ENCODE data around the gene SLC1A2.

Gene SLC1A2

GRCh38 chr11:35237351-35237750 is 182.0 kb downstream of the SLC1A2 start:
- in situ Hi-C loops (cut with HindIII; ENCODE audit: low sequenced_read_pairs) = no loop called here
- no peak for DNase-seq (ENCODE audit: low read depth)
- TF ChIP-seq CTCF (IDR thresholded peaks at IDR 0.05; ENCODE audit: low read depth, low read length, missing control alignments) = no peak
- H3K4me3 ChIP-seq (ENCODE audit: low read depth, low read length) = no peak overlapping the region

- peak; percentile 36 for DNase-seq (ENCODE audit: low read depth)
- in situ Hi-C loops (cut with HindIII; ENCODE audit: low sequenced_read_pairs) = no loop called here
- no peak overlapping the region for H3K4me3 ChIP-seq (ENCODE audit: low read depth, low read length)
- TF ChIP-seq CTCF (IDR thresholded peaks at IDR 0.05; ENCODE audit: low read depth, low read length, missing control alignments) = no peak
These were observed 182.7 kb downstream of the SLC1A2 start for GRCh38 chr11:35236667-35237003.

GRCh38 chr11:35235936-35236666 is 183.3 kb downstream of the SLC1A2 start:
- in situ Hi-C loops (cut with HindIII; ENCODE audit: low sequenced_read_pairs) = no loop called here
- no peak for TF ChIP-seq CTCF (IDR thresholded peaks at IDR 0.05; ENCODE audit: low read depth, low read length, missing control alignments)
- H3K4me3 ChIP-seq (ENCODE audit: low read depth, low read length) = no peak overlapping the region
- DNase-seq (ENCODE audit: low read depth) = peak; percentile 82

- TF ChIP-seq CTCF (IDR thresholded peaks at IDR 0.05; ENCODE audit: low read depth, low read length, missing control alignments) = no peak
- in situ Hi-C loops (cut with HindIII; ENCODE audit: low sequenced_read_pairs) = no loop called here
- no peak overlapping the region for H3K4me3 ChIP-seq (ENCODE audit: low read depth, low read length)
- DNase-seq (ENCODE audit: low read depth) = no peak
These were observed 183.9 kb downstream of the SLC1A2 start for GRCh38 chr11:35235498-35235897.

GRCh38 chr11:35235157-35235468 is 184.2 kb downstream of the SLC1A2 start:
- no peak overlapping the region for H3K4me3 ChIP-seq (ENCODE audit: low read depth, low read length)
- in situ Hi-C loops (cut with HindIII; ENCODE audit: low sequenced_read_pairs) = no loop called here
- no peak for DNase-seq (ENCODE audit: low read depth)
- TF ChIP-seq CTCF (IDR thresholded peaks at IDR 0.05; ENCODE audit: low read depth, low read length, missing control alignments) = no peak

- H3K4me3 ChIP-seq (ENCODE audit: low read depth, low read length) = no peak overlapping the region
- no peak for DNase-seq (ENCODE audit: low read depth)
- in situ Hi-C loops (cut with HindIII; ENCODE audit: low sequenced_read_pairs) = no loop called here
- TF ChIP-seq CTCF (IDR thresholded peaks at IDR 0.05; ENCODE audit: low read depth, low read length, missing control alignments) = no peak
These were observed 184.8 kb downstream of the SLC1A2 start for GRCh38 chr11:35234460-35235156.

Data from astrocyte of the cerebellum (primary cell).